CD4-positive, alpha-beta T cell treated with Interleukin-17A for 4 hours (primary cell): Measurements from ENCODE around the gene HYPK.
"Not testable (repeated sequence)": the region's sequence is repeated elsewhere in the genome, so short reads cannot be mapped to it uniquely, and the experiment has no call there.

Experiments
- DNase-seq: peaks from one replicate; pipeline ENCODE4 v3.0.0-alpha.2; 2020; ENCODE audit warnings: mixed read lengths

The HYPK gene

DNA sequence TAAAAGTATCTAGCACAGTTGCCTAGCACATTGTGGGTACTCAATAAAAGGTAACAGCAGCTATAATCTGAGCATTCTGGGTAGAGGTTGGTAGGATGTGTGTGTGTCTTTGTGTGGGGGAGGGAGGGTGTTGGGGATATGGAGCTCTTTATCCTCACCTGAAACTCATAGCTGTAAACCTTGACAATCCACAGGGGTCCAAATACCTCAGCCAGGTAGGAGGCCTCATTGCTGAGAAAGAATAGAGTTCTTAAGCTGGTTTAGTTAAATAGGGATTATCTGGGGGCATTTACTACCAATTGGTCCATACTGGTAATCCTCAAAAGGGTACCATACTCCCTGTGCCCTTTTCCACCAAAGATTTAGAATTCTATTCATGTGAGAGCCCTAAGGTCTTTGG is 4.4 kb upstream of the HYPK start:
- no peak for DNase-seq

DNA sequence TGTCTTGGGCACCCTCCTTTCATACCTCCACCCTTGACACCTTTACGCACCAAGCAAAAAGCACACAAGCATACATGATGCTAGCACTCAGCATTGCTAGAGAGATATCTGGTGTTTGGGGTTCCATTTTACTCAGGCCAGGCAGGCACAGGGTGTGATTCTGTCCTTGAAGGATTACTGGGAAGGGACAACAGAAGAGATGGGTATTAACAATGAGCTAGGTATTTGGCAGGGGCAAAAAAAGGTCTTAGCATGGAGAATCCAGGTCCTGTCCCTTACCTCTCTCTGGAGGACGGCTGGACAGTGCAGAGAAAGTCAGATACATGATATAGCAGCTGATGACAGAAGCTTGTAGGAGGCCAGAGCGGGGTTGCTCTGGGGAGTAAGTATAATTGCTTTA is 3.8 kb upstream of the HYPK start:
- no peak for DNase-seq

DNA sequence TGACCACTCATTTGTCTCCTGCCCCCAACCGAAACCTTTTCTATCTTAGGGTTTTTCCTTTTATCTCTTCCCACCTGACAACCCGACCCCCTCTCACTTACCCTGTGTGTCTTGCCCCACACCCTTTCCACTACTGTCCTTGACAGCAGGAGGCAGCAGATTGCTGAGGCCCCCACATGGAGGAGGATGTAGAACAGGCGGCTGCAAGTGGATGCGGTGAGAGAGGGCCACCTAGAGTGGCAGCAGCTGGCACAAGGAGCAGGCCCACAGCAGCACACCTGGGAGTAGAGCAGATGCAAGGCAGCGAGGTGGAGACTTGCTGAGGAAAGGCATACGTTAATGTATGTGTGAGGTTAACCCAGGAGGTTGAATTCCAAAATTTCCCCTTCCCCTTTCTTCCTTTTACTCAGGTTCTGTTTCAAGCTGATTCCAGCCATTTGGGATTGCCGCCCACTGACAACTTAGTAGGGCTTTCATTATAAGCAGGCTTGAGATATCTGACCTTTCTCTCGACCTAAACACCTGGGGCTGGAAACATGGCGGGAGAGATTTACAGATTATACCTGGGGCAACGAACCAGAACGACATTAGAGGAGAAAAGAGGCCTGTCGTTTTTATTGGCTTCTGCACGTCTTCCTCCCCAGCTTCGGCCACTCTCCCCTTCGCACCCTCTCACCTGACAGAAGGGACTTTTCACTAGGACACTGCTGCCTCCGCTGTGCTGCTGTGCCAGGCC is 1.0 kb upstream of the HYPK start:
- DNase-seq: no peak

DNA sequence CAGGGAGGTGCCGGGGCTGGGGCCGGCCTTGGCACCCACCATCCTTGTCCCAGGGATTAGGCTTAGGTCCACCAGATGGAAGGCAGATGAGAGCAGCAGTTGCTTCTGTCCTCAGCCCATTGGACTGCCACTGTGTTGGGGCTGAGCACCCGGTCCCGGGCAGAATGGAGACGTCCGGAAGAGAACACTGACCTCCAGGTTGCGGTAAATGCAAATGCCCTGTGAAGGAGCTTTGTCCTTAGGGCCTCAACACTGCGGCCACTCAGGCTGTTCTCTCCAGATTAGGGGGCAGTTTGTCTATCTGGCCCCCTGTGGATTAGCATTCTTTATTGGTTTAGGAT is 484 bp upstream of the HYPK start, which contains the start of gene SERINC4:
SERINC4 (minus strand) TSS at position 276 of the 341 bp plus-strand sequence; CDS start at position 42, 234 bp downstream.
- DNase-seq: no peak

DNA sequence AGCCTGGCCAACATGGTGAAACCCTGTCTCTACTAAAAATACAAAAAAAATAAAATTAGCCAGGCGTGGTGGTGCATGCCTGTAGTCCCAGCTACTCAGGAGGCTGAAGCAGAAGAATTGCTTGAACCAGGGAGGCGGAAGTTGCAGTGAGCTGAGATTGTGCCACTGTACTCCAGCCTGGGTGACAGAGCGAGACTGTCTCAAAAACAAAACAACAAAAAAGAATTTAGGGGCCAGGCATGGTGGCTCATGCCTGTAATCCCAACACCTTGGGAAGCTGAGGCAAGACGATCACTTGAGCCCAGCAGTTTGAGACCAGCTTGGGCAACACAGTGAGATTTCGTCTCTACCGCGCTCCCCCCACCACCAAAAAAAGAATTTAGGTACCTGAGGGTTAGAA is 2.3 kb downstream of the HYPK start:
- DNase-seq: not testable (repeated sequence)

DNA sequence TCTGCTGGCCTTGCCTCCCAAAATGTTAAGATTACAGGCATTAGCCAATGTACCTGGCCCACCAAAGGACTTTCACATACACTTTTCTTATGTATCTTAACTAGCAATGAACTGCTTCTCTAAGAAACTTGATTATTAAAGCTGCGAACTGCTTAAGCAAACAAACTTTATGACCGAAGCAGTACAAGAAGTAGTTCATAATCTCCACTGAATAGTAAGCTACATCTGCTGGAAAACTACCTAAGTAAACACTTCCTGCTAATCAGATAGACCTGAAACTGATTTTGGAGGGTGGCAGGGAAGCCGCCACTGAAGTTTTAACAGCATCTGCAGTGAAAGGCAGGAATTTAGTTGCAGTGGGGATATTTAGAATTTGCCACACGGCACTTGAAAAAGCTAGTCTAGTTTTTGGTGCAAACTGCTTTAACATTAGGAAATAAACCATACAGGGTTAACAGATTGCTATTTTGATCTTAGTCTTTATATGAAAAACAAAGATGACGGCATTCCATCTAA is 8.1 kb downstream of the HYPK start:
- no peak for DNase-seq

DNA sequence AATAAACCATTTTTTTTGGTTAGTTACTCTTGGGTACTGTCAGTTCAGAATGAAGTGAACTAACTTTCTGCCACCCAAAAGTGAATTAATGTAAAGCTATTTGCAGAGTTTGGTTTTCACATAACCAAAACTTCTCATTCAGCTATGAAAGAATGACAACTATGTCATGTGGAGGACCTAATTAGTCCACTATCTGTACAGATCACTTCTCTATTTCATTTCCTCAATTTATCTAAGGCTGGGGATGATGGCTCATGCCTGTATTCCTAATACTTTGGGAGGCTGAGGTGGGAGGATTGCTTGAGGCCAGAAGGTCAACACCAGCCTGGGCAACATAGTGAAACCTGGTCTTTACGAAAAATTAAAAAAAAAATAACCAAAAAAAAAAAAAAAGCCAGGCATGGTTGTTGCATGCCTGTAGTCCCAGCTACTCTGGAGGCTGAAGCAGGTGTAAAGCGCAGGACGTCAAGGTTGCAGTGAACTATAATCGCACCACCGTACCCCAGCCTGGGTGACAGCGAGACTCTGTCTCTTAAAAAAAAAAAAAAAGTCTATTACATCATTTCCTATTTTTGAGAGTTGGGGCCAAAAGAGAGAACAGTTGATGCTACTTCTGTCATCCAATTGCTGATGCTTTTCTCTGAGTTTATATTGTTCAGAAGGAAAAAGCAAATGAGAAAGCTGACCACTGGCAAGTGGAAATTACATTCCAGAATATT is 8.7 kb downstream of the HYPK start:
- DNase-seq: no peak

DNA sequence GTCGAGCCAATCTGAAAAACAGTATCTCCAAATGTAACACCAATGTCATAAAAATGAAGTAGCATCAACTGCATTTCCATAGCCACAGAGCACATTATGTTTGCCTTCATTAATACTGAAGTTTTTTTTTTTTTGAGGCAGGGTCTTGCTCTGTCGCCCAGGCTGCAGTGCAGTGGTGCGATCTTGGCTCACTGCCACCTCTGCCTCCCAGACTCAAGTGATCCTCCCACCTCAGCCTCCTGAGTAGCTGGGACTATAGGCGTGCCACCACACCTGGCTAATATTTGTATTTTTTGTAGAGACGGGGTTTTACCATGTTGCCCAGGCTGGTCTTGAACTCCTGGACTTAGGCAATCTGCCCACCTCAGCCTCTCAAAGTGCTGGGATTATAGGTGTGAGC is 14.7 kb downstream of the HYPK start:
- DNase-seq: not testable (repeated sequence)

DNA sequence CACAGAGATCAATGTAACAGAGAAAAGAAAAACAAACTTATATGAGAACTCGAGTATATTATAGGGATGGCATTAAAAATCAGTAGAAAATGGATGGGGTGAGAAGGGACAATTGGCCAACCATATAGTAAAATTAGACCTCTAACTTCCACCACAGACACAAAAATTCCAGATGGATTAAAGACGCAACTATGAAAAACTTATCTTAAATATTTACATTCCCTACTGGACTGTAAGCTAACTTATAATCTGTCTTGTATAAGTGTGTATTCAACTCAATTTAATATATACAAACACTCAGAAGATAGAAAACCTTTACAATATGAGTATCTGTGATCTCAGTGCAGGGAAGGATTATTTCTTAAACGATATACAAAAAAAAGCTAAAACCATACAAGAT is 21.1 kb downstream of the HYPK start:
- DNase-seq: no peak

DNA sequence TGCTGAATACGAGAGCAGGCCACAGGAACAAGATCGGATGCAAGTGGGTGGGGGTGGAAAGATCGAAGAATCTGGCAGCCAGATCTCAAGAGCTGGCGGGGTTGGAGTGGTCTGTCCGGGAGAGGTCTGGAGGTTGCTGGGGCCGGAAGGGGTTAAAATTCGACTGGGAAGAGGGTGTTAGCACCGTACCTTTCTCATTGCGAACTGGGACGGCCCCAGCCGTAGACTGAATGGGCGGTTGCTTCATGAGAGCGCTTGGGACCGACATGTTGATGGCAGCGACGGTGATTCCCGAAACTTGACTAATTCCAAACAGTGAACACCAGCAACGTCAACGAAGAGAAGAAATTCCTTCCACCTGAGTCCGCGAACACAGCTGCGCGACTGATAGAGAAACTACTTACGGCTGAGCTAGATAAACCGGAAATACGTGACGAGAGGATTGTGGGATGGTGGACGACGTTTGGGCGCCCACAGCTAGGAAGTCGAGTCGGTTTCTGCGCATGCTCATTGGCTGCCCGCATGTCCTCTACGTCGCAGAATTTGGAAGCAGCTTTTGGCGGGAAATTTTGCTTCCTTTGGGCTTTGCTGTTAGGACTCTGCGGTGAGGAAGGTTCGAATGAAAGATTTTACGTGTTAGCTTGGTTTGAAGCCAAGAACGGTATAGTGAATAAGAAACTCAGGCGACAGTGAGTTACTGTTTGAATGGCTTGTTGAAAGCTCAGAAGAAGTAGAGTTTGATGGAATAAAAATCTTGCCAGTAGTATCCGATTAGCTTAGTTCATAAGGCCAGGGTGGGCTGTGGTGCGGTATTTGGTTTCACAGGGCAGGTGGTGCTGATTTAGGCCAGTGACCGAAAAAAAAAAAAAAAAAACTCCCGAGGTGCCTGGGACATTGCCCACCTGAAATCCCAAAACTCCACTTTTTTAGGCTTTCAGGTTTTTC is 24.2 kb downstream of the HYPK start, which contains the start of gene MFAP1:
MFAP1 (minus strand) TSS at position 389 of the 945 bp plus-strand sequence; CDS start at position 268, 121 bp downstream.
- peak; percentile 93 for DNase-seq

DNA sequence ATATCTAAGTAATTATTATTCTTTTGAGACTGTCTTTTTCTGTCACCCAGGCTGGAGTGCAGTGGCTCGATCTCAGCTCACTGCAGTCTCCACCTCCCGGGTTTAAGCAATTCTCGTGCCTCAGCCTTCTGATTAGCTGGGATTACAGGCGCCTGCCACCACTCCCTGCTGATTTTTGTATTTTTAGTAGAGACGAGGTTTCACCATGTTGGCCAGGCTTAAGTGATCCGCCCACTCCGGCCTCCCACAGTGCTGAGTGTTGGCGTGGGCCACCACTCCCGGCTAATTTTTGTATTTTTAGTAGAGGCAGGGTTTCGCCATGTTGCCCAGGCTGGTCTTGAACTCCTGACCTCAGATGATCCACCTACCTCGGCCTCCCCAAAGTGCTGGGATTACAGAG is 24.9 kb downstream of the HYPK start:
- not testable (repeated sequence) for DNase-seq

DNA sequence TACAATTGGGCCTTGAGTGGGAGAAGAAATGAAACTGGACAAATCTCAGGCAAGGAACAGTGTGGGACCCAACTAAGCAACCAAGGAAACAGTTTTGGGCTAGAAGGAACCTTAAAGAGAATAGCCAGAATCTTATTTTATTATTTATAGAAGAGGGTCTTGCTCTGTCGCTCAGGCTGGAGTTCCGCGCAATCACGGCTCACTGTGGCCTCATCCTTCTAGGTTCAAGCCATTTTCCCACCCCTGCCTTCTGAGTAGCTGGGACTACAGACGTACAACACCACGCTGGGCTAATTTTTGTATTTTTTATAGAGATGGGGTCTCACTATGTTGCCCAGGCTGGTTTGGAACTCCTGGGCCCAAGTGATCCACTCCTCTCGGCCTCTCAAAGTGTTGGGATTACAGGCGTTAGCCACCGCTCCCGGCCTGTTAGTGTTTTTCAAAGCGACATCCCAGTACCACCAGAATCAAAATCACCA is 25.7 kb downstream of the HYPK start:
- DNase-seq: no peak

DNA sequence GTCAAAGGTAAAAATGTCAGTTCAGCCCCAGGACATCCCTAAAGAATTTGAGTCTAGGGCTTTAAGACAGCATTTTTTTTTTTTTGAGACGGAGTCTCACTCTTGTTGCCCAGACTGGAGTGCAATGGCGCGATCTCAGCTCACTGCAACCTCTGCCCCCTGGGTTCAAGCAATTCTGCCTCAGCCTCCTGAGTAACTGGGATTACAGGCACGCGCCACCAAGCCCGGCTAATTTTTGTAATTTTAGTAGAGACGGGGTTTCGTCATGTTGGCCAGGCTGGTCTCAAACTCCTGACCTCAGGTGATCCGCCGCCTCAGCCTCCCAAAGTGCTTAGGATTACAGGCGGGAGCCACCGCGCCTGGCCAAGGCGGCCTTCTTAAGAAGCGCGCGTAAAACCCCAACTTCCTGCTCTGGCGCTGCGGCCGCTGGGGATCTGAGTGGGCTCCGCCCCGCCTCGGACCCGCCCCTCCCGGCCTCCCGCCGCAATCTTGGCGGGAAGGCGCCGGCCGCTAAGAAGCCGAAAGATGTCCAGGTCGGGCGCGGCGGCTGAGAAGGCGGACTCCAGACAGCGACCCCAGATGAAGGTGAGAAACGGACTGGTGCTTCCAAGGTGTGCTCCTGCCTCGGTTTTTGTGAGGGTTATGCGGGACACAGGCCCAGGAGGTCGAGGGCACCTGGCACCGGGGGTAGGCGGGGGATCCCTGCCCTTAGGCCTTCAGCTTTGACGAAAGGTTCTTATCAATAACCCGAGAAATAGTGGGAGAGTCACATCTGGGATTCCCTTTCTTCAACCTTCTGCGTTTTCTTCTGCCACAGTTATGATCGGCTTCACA is 26.3 kb downstream of the HYPK start, which contains the start of gene WDR76:
WDR76 (plus strand) TSS at position 495 of the 834 bp plus-strand sequence; CDS start at position 526, 31 bp downstream.
- peak; percentile 76 for DNase-seq

DNA sequence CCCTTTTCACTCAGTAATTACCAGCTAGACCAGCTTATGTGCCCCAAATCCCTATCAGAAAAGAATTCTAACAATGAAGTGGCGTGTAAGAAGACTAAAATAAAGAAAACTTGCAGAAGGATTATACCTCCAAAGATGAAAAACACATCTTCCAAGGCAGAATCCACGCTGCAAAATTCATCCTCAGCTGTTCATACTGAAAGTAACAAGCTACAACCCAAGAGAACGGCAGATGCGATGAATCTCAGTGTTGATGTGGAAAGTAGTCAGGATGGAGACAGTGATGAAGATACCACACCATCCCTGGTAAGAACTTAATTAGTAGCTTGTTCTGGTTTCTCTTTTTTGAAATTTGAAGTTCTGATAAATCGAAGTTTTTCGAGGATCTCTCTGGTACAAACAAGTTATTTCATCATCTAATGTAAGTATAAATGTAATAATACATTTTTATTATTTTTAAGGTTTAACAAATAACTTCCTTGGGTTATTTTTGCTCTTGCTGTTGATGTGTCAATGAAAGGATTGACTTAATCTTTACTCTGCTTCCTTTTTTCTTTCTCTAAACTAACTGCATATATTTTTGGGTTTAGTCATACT is 27.8 kb downstream of the HYPK start:
- DNase-seq: no peak

DNA sequence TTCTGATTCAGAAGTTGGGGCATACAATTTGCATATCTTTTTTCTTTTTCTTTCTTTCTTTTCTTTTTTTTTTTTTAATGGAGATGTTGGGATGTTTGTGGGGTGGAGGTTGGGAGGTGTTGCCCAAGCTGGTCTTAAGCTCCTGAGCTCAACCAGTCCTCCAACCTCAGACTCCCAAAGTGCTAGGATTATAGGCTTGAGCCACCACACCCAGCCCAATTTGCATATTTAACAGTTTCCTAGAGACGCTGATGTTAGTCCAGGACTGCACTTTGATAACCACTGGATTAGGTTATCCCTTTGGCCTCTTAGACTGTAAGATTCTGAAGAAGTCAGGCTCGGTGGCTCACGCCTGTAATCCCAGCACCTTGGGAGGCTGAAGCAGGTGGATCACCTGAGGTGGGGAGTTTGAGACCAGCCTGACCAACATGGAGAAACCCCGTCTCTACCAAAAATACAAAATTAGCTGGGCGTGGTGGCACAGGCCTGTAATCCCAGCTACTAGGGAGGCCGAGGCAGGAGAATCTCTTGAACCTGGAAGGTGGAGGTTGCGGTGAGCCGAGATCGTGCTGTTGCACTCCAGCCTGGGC is 29.6 kb downstream of the HYPK start:
- not testable (repeated sequence) for DNase-seq

DNA sequence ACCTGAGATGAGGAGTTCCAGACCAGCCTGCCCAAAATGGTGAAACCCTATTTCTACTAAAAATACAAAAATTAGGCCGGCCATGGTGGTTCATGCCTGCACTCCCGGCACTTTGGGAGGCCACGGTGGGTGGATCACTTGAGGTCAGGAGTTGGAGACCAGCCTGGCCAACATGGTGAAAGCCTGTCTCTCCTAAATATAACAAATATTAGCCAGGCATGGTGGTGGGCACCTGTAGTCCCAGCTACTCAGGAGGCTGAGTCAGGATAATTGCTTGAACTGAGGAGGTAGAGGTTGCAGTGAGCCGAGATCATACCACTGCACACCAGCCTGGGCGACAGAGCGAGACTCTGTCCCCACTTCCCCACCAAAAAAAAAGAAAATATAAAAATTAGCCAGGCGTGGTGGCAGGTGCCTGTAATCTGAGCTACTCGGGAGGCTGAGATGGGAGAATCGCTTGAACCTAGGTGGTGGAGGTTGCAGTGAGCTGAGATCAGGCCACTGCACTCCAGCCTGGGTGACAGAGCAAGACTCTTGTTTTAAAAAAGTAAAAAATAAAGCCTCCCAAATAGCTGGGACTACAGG is 30.4 kb downstream of the HYPK start:
- not testable (repeated sequence) for DNase-seq

DNA sequence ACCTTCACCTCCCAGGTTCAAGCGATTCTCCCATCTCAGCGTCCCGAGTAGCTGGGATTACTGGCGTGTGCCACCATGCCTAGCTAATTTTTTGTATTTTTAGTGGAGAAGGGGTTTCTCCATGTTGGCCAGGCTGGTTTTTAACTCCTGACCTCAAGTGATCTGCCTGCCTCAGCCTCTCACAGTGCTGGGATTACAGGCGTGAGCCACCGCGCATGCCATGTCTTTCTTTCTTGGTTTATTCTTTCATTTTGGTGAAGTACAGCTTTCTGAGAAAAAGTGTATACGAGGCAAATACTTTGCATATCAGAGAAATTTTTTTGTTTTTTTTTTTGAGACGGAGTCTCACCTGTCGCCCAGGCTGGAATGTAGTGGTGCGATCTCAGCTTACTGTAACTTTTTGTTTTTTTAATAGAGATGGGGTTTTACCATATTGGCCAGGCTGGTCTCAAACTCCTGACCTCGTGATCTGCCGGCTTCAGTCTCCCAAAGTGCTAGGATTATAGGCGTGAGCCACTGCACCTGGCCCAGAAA is 31.2 kb downstream of the HYPK start:
- not testable (repeated sequence) for DNase-seq

DNA sequence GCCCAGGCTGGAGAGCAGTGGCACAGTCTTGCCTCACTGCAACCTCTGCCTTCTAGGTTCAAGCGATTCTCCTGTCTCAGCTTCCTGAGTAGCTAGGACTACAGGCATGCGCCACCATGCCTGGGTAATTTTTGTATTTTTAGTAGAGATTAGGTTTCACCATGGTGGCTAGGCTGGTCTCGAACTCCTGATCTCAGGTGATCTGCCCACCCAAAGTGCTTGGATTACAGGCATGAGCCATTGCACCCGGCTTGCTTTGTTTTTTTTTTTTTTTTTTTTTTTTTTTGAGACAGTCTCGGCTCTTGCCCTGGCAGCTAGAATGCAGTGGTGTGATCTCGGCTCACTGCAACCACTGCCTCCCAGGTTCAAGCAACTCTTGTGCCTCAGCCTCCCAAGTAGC is 32.1 kb downstream of the HYPK start:
- not testable (repeated sequence) for DNase-seq

DNA sequence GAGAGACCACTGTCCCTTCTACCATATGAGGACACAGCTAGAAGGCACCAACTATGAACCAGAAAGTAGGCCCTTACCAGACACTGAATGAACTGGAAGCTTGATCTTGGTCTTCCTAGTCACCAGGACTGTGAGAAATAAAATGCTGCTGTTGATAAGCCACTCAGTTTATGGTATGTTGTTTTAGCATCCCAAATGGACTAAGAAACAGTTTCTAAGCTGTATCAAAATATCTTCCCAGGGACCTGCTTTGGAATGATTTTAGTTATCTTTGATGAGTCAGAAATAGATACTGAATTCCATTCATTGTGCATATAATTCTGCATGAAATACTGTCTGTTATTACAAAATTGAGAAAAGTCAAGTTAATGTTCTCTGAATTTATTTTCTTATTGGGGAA is 45.0 kb downstream of the HYPK start:
- no peak for DNase-seq

DNA sequence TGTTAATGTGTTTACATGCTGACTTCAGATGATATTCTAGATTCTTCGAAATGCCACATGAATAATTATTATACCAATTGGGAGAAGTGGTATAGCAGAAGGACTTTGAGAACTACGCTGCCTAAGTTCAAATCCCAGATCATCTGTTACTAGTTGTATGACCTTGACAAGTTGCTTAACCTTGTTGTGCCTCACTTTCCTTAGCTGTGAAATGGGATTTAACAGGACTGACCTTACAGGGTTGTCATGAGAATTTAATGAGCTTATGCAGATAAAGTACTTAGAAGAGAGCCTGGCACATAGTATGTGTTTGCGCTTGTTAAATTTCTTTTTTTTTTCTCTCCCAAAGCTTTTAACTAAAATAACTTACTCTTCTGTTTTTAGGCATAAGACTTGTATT is 50.9 kb downstream of the HYPK start:
- DNase-seq: no peak
